ENCODE measurements around the gene ZFHX3.

DNA sequence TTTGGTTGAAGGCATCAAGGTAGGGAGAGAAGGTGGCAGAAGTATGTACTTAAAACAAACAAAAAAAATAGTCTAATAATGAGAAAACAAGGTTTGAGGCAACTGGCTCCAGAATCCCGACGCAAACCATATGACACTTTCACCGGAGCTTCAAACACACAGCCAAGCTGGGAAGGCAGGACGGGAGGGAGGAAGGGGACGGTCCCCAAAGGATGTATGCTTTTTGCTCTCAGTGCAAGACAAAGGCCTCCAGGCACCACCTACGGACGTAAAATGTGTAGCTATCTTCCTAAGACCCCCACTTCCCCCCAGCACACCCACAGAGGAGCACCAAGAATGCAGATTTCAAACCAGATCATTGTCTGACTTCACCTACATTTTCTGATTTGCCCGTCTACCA, 102.3 kb downstream of the ZFHX3 start:
- TF ChIP-seq, protein P1, sequence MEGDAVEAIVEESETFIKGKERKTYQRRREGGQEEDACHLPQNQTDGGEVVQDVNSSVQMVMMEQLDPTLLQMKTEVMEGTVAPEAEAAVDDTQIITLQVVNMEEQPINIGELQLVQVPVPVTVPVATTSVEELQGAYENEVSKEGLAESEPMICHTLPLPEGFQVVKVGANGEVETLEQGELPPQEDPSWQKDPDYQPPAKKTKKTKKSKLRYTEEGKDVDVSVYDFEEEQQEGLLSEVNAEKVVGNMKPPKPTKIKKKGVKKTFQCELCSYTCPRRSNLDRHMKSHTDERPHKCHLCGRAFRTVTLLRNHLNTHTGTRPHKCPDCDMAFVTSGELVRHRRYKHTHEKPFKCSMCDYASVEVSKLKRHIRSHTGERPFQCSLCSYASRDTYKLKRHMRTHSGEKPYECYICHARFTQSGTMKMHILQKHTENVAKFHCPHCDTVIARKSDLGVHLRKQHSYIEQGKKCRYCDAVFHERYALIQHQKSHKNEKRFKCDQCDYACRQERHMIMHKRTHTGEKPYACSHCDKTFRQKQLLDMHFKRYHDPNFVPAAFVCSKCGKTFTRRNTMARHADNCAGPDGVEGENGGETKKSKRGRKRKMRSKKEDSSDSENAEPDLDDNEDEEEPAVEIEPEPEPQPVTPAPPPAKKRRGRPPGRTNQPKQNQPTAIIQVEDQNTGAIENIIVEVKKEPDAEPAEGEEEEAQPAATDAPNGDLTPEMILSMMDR (IDR thresholded peaks at IDR 0.05; ENCODE audit: low read depth, low read length) = no peak
- TF ChIP-seq EZH2phosphoT487 (IDR thresholded peaks at IDR 0.05; ENCODE audit: low read depth) = no peak
